HG03558 (cell line): ENCODE data around the gene FLRT1.

Source experiments
- ATAC-seq: cut with Tn5 transposase; IDR thresholded peaks from one replicate; pipeline ENCODE4 v1.9.1; 2021; ENCODE audit warnings: moderate number of reproducible peaks; ENCODE audit not compliant: unreplicated experiment; ENCODE audit errors: extremely low read depth

FLRT1 gene

GRCh38 chr11:64022125-64022784 lies 13.5 kb upstream of the FLRT1 start:
- ATAC-seq = no peak

GRCh38 chr11:64023712-64024710 lies 11.7 kb upstream of the FLRT1 start:
- ATAC-seq = no peak

GRCh38 chr11:64025205-64025604 lies 10.5 kb upstream of the FLRT1 start:
- no peak for ATAC-seq

GRCh38 chr11:64026575-64027205 lies 9.0 kb upstream of the FLRT1 start:
- no peak for ATAC-seq

GRCh38 chr11:64027651-64028397 lies 7.9 kb upstream of the FLRT1 start:
- no peak for ATAC-seq

- ATAC-seq = no peak
These were observed 7.2 kb upstream of the FLRT1 start for GRCh38 chr11:64028398-64029115.

GRCh38 chr11:64029773-64030172 lies 6.0 kb upstream of the FLRT1 start:
- ATAC-seq = no peak

GRCh38 chr11:64031001-64031400 lies 4.7 kb upstream of the FLRT1 start:
- ATAC-seq = no peak

GRCh38 chr11:64032050-64032449 lies 3.7 kb upstream of the FLRT1 start:
- ATAC-seq = no peak

GRCh38 chr11:64034411-64034811 lies 1.3 kb upstream of the FLRT1 start:
- ATAC-seq = no peak

- ATAC-seq = no peak
These were observed 628 bp upstream of the FLRT1 start for GRCh38 chr11:64035081-64035524.

GRCh38 chr11:64036087-64037026 lies 626 bp downstream of the FLRT1 start:
- ATAC-seq = no peak

GRCh38 chr11:64037027-64037634 lies 1.4 kb downstream of the FLRT1 start:
- ATAC-seq = no peak

GRCh38 chr11:64038500-64038899 lies 2.8 kb downstream of the FLRT1 start:
- no peak for ATAC-seq

GRCh38 chr11:64039012-64039665 lies 3.4 kb downstream of the FLRT1 start:
- no peak for ATAC-seq

GRCh38 chr11:64040684-64041322 lies 5.1 kb downstream of the FLRT1 start:
- ATAC-seq = no peak

- no peak for ATAC-seq
These were observed 6.1 kb downstream of the FLRT1 start for GRCh38 chr11:64041846-64042245.
